ENCODE data around the gene CLTCL1. TPM values are rescaled to one million over a fixed set of nuclear protein-coding genes. Genes with fewer than 3 reads are reported as not detected.
A peak's percentile ranks its signal among the peaks of the same experiment; 100 is the strongest.

Gene CLTCL1
- total and polyA plus RNA-seq, 4 donors, result 2.0 to 4.8 (median 2.6) TPM

GRCh38 chr22:19177164-19178064 lies 114.1 kb downstream of the CLTCL1 start:
- Histone ChIP-seq H3K9ac (ENCODE audit: low read depth in 1 of 2, low read length in 2 of 2) (peak overlapping the region in 1 of 2 donors; percentile 62), H3K4me1 (ENCODE audit: control insufficient read depth in 4 of 4, insufficient read depth in 4 of 4, low read length in 3 of 4) (peaks cover 19 to 72% (median 60%) of the 10 kb centered on the region in 4 donors), H3K9me3 (ENCODE audit: control insufficient read depth in 4 of 4, low read length in 3 of 4) (no peaks in the 10 kb centered on the region), H3K4me3 (ENCODE audit: low read depth in 1 of 3, low read length in 3 of 3) (peak overlapping the region; percentile 62 to 84 (median 67)), H3K27me3 (ENCODE audit: control insufficient read depth in 4 of 4, insufficient read depth in 4 of 4, low read length in 3 of 4) (no peaks in the 10 kb centered on the region), H3K36me3 (ENCODE audit: control insufficient read depth in 4 of 4, insufficient read depth in 3 of 4, low read depth in 1 of 4, low read length in 3 of 4) (no peaks in the 10 kb centered on the region), H3K27ac (ENCODE audit: low read depth in 1 of 2, low read length in 2 of 2) (peak overlapping the region; percentile 65 to 90)
- DNase-seq (ENCODE audit: low spot score), result peak; percentile 33
- TF ChIP-seq HNF4G (IDR thresholded peaks at IDR 0.05), result no peak
- TF ChIP-seq GABPA (IDR thresholded peaks at IDR 0.05 in 1 of 2, conservative IDR thresholded peaks at IDR 0.05 in 1 of 2), result no peak
- TF ChIP-seq CTCF (IDR thresholded peaks at IDR 0.05; ENCODE audit: low read depth, low read length, missing input control), result no peak
- no peak for TF ChIP-seq ATF3 (IDR thresholded peaks at IDR 0.05)
- TF ChIP-seq YY1 (IDR thresholded peaks at IDR 0.05), result peak; percentile 21
- TF ChIP-seq ZBTB33 (IDR thresholded peaks at IDR 0.05), result no peak
- no peak for TF ChIP-seq JUND (IDR thresholded peaks at IDR 0.05)
- no peak for TF ChIP-seq FOXA2 (IDR thresholded peaks at IDR 0.05)
- peak in 1 of 2 donors; percentile 56 for TF ChIP-seq RXRA (IDR thresholded peaks at IDR 0.05)
- peak; percentile 82 to 92 for TF ChIP-seq HNF4A (conservative IDR thresholded peaks at IDR 0.05)
- no peak for TF ChIP-seq RAD21 (IDR thresholded peaks at IDR 0.05)
- TF ChIP-seq NR2F2 (IDR thresholded peaks at IDR 0.05), result no peak
- TF ChIP-seq EGR1 (IDR thresholded peaks at IDR 0.05; ENCODE audit: low read depth in 2 of 2), result no peak
- TF ChIP-seq REST (IDR thresholded peaks at IDR 0.05), result no peak
- TF ChIP-seq FOXA1 (IDR thresholded peaks at IDR 0.05), result no peak
- TF ChIP-seq TAF1 (conservative IDR thresholded peaks at IDR 0.05), result no peak
- TF ChIP-seq SP1 (IDR thresholded peaks at IDR 0.05), result peak; percentile 60
- no peak for TF ChIP-seq MAX (IDR thresholded peaks at IDR 0.05)
- WGBS, result 14% methylated on average over 55 of the region's 55 CpGs

All from liver (tissue), 9 donors.